Skeletal muscle tissue (tissue), 4 donors: Measurements from ENCODE around the gene SRSF4. TPM values are rescaled to one million over a fixed set of nuclear protein-coding genes. Genes with fewer than 3 reads are reported as not detected.
A peak's percentile ranks its signal among the peaks of the same experiment; 100 is the strongest.

Source experiments
- H3K27ac ChIP-seq: one replicate; pipeline ENCODE4 v1.7.0; 2013; ENCODE audit warnings: mild to moderate bottlenecking, low read depth, low read length, inconsistent platforms
- H3K27me3 ChIP-seq, 3 donors: one replicate each; pipeline ENCODE4 v1.7.0; 2013; ENCODE audit warnings: low read length in 3 of 3; ENCODE audit not compliant: control insufficient read depth in 3 of 3, insufficient read depth in 3 of 3
- H3K36me3 ChIP-seq, 3 donors: one replicate each; pipeline ENCODE4 v1.7.0; 2013; ENCODE audit warnings: low read length in 3 of 3; ENCODE audit not compliant: control insufficient read depth in 3 of 3, insufficient read depth in 3 of 3
- H3K4me1 ChIP-seq, 3 donors: one replicate each; pipeline ENCODE4 v1.7.0; 2013; ENCODE audit warnings: low read length in 3 of 3, mild to moderate bottlenecking in 3 of 3; ENCODE audit not compliant: control insufficient read depth in 3 of 3, insufficient read depth in 3 of 3
- H3K4me3 ChIP-seq, 3 donors: one replicate each; pipeline ENCODE4 v1.7.0; 2013; ENCODE audit warnings: low read length in 3 of 3
- H3K9ac ChIP-seq, 3 donors: one replicate each; pipeline ENCODE4 v1.7.0; 2013; ENCODE audit warnings: low read length in 3 of 3, mild to moderate bottlenecking in 3 of 3, moderate library complexity in 2 of 3, low read depth in 1 of 3
- H3K9me3 ChIP-seq, 3 donors: one replicate each; pipeline ENCODE4 v1.7.0; 2013; ENCODE audit warnings: low read length in 3 of 3; ENCODE audit not compliant: control insufficient read depth in 3 of 3
- total RNA-seq: library from RNA; depleted of rRNA; stranded (reverse); fragments of >200 nt; gene quantifications from one replicate; pipeline ENCODE4 v1.2.3, GENCODE V29; 2014
- donor health status: Osteomylitis.

Gene SRSF4
- total RNA-seq, 1 donor from 2014 or later = 39.1 TPM

GRCh38 chr1:29202053-29202452, 20.4 kb upstream of the SRSF4 start:
- Histone ChIP-seq H3K4me1 (peaks cover 8 to 9% (median 8%) of the 10 kb centered on the region in 3 donors), H3K9ac (peak overlapping the region in 2 of 3 donors; percentile 25 to 54), H3K9me3 (no peaks in the 10 kb centered on the region), H3K27me3 (no peaks in the 10 kb centered on the region), H3K4me3 (no peak overlapping the region), H3K36me3 (peaks cover 43 to 60% (median 56%) of the 10 kb centered on the region in 3 donors), H3K27ac (peak overlapping the region; percentile 80)

DNA sequence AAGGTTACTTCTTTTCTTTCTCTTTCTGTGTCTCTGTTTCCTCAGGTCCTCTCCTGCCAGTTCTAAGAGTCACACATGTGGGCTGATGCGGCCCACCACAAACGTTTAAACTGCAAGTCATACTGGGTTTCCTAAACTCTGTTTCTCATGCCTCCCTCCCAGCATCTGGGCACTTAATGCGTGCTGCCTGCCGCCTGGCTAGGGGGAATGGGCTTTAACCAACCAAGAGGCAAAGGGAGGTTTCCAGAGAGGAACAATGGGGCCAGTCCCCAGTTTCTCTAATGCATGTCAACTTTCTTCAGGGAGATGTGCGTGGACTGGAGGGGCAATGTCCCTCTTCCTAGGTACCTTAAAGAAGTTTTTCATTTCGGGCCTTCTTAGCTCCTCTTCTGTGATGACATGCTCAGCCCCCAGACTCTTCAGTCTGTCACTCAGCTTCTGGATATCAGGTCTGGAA, 19.9 kb upstream of the SRSF4 start:
- Histone ChIP-seq H3K27ac (no peak overlapping the region), H3K4me3 (no peak overlapping the region), H3K36me3 (peaks cover 42 to 58% (median 53%) of the 10 kb centered on the region in 3 donors), H3K4me1 (peaks cover 8 to 9% (median 8%) of the 10 kb centered on the region in 3 donors), H3K9ac (no peak overlapping the region), H3K27me3 (no peaks in the 10 kb centered on the region), H3K9me3 (no peaks in the 10 kb centered on the region)

- no peaks in the 10 kb centered on the region for H3K9me3 ChIP-seq
- peaks cover 39 to 53% (median 50%) of the 10 kb centered on the region in 3 donors for H3K36me3 ChIP-seq
- no peak overlapping the region for H3K4me3 ChIP-seq
- no peak overlapping the region for H3K27ac ChIP-seq
- H3K9ac ChIP-seq = no peak overlapping the region
- no peaks in the 10 kb centered on the region for H3K27me3 ChIP-seq
- peaks cover 8 to 11% (median 8%) of the 10 kb centered on the region in 3 donors for H3K4me1 ChIP-seq
Observed at GRCh38 chr1:29200906-29201594, 19.4 kb upstream of the SRSF4 start.

- Histone ChIP-seq H3K4me3 (no peak overlapping the region), H3K4me1 (peaks cover 8 to 19% (median 14%) of the 10 kb centered on the region in 3 donors), H3K27me3 (no peaks in the 10 kb centered on the region), H3K36me3 (peaks cover 49 to 60% (median 54%) of the 10 kb centered on the region in 3 donors), H3K27ac (no peak overlapping the region), H3K9ac (no peak overlapping the region), H3K9me3 (no peaks in the 10 kb centered on the region)
Observed at GRCh38 chr1:29197993-29198392, 16.3 kb upstream of the SRSF4 start.

GRCh38 chr1:29197590-29197924, 15.9 kb upstream of the SRSF4 start:
- H3K36me3 ChIP-seq = peaks cover 49 to 64% (median 54%) of the 10 kb centered on the region in 3 donors
- H3K4me3 ChIP-seq = no peak overlapping the region
- no peak overlapping the region for H3K9ac ChIP-seq
- no peaks in the 10 kb centered on the region for H3K27me3 ChIP-seq
- no peaks in the 10 kb centered on the region for H3K9me3 ChIP-seq
- H3K27ac ChIP-seq = no peak overlapping the region
- peaks cover 5 to 17% (median 12%) of the 10 kb centered on the region in 3 donors for H3K4me1 ChIP-seq

- H3K9ac ChIP-seq = no peak overlapping the region
- H3K4me3 ChIP-seq = no peak overlapping the region
- no peaks in the 10 kb centered on the region for H3K9me3 ChIP-seq
- H3K36me3 ChIP-seq = peaks cover 50 to 65% (median 54%) of the 10 kb centered on the region in 3 donors
- no peaks in the 10 kb centered on the region for H3K27me3 ChIP-seq
- peaks cover under 1 to 12% (median 7%) of the 10 kb centered on the region in 3 donors for H3K4me1 ChIP-seq
- H3K27ac ChIP-seq = no peak overlapping the region
Observed at GRCh38 chr1:29196863-29197589, 15.3 kb upstream of the SRSF4 start.

- Histone ChIP-seq H3K27me3 (no peaks in the 10 kb centered on the region), H3K4me1 (peaks cover 0 to 10% (median 6%) of the 10 kb centered on the region in 3 donors), H3K27ac (no peak overlapping the region), H3K9ac (no peak overlapping the region), H3K4me3 (no peak overlapping the region), H3K36me3 (peaks cover 40 to 58% (median 45%) of the 10 kb centered on the region in 3 donors), H3K9me3 (no peaks in the 10 kb centered on the region)
Observed at GRCh38 chr1:29195881-29196291, 14.2 kb upstream of the SRSF4 start.

- no peak overlapping the region for H3K4me3 ChIP-seq
- no peaks in the 10 kb centered on the region for H3K27me3 ChIP-seq
- no peak overlapping the region for H3K27ac ChIP-seq
- no peaks in the 10 kb centered on the region for H3K9me3 ChIP-seq
- peaks cover 0 to 10% (median 6%) of the 10 kb centered on the region in 3 donors for H3K4me1 ChIP-seq
- H3K9ac ChIP-seq = no peak overlapping the region
- peaks cover 30 to 46% (median 36%) of the 10 kb centered on the region in 3 donors for H3K36me3 ChIP-seq
Observed at GRCh38 chr1:29193879-29194455, 12.3 kb upstream of the SRSF4 start.

DNA sequence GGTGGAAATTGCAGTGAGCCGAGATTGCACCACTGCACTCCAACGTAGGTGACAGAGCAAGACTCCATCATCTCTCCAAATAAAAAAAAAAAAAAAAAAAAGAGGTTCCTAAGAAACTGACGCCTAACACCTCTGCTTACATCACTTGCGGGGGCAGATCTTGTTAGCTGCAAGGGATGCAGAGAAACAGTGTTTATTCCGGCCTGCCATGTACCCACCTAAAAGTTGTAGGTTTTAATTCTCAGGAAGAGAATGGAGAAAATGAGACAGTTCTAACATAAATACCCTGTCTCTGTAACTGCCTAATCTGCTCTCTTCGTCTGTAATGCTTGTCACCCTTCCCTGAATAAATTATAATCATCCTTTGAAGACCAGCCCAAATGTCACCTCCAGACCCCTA, 9.0 kb upstream of the SRSF4 start:
- Histone ChIP-seq H3K27me3 (no peaks in the 10 kb centered on the region), H3K36me3 (peaks cover 15 to 25% (median 19%) of the 10 kb centered on the region in 3 donors), H3K4me3 (no peak overlapping the region), H3K27ac (no peak overlapping the region), H3K9ac (no peak overlapping the region), H3K4me1 (peaks cover 0 to 4% (median 3%) of the 10 kb centered on the region in 3 donors), H3K9me3 (no peaks in the 10 kb centered on the region)

GRCh38 chr1:29186707-29187106, 5.0 kb upstream of the SRSF4 start:
- Histone ChIP-seq H3K36me3 (no peaks in the 10 kb centered on the region), H3K4me3 (no peak overlapping the region), H3K4me1 (no peaks in the 10 kb centered on the region), H3K9me3 (no peaks in the 10 kb centered on the region), H3K9ac (no peak overlapping the region), H3K27me3 (no peaks in the 10 kb centered on the region), H3K27ac (no peak overlapping the region)
